Measurements from ENCODE around the gene NARS2. TPM values are rescaled to one million over a fixed set of nuclear protein-coding genes. Genes with fewer than 3 reads are reported as not detected.
"Not testable (repeated sequence)": the region's sequence is repeated elsewhere in the genome, so short reads cannot be mapped to it uniquely, and the experiment has no call there.

The NARS2 gene, protein sequence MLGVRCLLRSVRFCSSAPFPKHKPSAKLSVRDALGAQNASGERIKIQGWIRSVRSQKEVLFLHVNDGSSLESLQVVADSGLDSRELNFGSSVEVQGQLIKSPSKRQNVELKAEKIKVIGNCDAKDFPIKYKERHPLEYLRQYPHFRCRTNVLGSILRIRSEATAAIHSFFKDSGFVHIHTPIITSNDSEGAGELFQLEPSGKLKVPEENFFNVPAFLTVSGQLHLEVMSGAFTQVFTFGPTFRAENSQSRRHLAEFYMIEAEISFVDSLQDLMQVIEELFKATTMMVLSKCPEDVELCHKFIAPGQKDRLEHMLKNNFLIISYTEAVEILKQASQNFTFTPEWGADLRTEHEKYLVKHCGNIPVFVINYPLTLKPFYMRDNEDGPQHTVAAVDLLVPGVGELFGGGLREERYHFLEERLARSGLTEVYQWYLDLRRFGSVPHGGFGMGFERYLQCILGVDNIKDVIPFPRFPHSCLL
- 18.3 TPM for polyA plus RNA-seq (2013, experiment 1 of 2; ENCODE audit: insufficient read length)
- polyA plus RNA-seq (2013, experiment 2 of 2; ENCODE audit: insufficient read length) = 19.7 TPM

DNA sequence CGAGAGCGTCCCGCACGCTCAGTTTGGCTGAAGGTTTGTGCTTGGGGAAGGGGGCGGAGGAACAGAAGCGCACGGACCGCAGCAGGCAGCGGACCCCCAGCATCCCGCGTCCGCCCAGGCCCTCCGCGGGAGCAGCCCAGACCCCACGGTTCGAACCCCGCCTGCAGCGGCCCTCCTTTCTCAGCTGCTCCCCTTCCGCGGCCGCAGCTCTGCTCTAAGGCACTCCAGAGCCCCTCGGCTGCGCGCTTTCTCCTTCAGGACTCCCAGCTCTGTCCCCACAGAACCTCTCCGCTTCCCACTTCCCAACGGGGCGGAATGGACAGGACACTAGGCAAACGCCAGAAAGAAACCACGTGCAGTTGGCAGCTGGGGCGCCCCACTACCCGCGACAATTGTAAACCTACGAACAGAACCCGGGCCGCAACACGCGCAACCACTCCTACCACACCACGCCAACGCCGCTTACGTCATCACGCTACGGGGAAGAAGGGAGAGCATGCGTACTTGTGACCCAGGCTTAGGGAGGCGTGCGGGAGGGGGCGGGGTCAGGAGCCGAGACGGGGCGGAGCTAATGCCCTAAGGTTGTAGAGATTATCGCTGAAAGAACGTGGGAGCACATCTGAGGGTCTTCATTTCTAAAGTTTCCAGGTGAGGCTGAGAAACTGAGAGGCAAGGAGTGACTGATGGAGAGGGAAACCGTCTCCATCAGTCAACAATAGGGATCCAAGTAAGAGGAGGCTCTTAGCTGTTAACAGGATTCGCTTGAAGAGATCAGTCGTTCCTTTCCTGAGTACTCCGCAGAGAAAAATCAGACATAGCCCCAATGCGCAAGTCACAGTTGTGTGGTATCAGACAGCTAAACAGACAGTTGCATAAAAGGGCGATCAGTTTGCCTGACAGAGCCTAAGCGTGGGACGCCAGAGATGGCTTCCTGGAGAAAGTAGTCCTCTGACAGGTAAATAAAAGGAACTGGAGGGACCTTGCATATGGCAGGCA, at the start of gene NARS2:
Gene NARS2, minus strand, starts transcription at position 479 of the 996 bp plus-strand sequence. Its CDS starts 376 bp downstream, at position 103.
- DNase-seq = peak; percentile 98

- no peak for DNase-seq
Measured at GRCh38 chr11:78622666-78623065, 48.0 kb upstream of the NARS2 start.

DNA sequence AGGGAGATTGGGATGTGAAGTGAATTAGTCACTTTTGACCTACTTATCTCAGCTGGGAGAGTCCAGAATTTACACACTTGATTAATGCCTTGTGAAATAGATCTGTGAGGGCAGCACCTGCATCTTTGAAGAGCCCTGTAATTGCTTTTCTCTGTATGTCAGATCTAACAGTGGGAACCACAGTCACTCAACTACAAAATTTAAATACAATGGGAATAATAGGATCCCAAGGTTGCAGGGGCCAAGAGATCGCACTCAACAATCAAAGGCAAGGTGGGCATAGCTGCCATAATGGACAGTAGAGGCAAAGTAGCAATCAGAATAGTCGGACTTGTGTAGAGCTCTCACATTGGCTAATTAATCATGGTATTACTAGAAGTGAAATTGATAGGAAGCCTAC, 45.5 kb upstream of the NARS2 start:
- DNase-seq = no peak

DNA sequence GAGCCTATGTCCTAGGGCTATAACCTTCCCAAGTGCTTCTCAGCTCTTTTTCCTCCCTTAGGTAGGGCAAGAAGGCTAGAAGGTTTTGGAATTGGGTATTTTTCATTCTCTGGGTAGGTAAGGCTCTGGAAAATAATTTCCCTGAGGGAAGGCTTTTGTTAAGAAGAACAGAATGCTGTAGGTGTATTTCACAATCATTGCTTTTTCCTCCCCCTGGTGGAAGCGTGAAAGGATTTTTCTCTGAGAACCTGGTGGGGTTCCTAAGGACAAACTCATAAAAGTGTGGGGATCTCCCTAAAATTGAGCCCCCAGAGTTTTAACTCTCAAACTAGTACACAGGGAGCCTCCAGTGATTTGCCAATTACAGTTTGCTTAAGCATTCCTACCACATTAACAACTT, 41.1 kb upstream of the NARS2 start:
- no peak for DNase-seq

- no peak for DNase-seq
Measured at GRCh38 chr11:78613378-78613813, 38.7 kb upstream of the NARS2 start.

DNA sequence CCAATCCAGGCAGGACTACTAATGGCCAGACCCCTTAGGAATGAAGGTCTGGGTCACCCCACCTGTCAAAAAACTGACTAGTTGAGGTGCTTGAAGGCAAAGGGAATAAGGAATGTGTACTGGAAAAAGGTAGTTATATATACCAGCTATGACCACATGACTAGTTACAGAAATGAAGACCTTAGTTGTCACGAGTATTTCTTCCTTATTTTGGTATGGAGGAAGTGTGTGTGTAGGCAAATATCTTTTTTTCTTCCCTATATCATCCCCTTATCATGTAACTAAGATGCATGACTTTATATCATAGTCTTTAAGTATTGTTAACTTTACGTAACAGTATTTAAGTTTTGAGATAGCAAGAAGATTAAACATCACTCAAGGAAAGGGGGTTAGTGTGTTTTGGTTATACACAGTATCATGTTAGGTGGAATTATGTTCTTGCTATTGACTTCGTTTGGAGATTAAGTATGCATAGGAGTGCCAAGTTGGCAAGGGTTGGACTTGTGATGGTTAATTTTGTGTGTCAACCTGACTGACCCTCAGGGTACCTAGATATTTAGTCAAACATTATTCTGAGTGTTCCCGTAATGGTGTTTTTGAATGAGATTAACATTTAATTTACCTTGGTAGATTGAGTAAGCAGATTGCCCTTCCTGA, 38.2 kb upstream of the NARS2 start:
- DNase-seq = no peak

GRCh38 chr11:78609321-78609720, 34.7 kb upstream of the NARS2 start:
- DNase-seq = not testable (repeated sequence)

GRCh38 chr11:78607696-78608095, 33.0 kb upstream of the NARS2 start:
- no peak for DNase-seq

GRCh38 chr11:78606667-78607066, 32.0 kb upstream of the NARS2 start:
- DNase-seq = no peak

DNA sequence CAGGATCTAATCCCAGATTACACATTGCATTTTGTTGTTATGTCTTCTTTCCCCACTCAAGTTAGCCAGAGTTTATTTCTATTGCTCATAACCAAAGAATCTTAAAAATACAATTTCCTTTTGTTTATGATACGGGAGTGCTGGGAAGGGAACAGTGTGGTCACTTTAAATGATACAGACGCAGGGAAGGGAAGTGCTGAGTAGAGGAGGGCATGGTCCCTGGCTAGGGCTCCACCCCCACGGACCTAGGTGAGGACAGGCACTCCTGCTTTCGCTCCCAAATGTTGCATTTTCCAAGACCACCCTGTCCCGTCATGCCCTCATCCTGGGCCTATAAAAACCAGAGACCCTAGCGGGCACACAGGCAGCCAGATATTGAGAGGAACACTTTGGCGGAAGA, 30.6 kb upstream of the NARS2 start:
- DNase-seq = no peak

GRCh38 chr11:78603792-78604191, 29.1 kb upstream of the NARS2 start:
- no peak for DNase-seq

DNA sequence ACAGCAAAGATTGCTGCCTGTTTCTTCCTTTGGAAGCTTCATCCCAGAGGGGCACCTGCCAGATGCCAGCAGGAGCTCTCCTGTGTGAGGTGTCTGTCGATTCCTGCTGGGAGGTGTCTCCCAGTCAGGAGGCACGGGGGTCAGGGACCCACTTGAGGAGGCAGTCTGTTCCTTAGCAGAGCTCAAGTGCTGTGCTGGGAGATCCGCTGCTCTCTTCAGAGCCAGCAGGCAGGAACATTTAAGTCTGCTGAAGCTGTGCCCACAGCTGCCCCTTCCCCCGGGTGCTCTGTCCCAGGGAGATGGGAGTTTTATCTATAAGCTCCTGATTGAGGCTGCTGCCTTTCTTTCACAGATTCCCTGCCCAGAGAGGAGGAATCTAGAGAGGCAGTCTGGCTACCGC, 28.1 kb upstream of the NARS2 start:
- not testable (repeated sequence) for DNase-seq

- not testable (repeated sequence) for DNase-seq
Measured at GRCh38 chr11:78601066-78601465, 26.4 kb upstream of the NARS2 start.

DNA sequence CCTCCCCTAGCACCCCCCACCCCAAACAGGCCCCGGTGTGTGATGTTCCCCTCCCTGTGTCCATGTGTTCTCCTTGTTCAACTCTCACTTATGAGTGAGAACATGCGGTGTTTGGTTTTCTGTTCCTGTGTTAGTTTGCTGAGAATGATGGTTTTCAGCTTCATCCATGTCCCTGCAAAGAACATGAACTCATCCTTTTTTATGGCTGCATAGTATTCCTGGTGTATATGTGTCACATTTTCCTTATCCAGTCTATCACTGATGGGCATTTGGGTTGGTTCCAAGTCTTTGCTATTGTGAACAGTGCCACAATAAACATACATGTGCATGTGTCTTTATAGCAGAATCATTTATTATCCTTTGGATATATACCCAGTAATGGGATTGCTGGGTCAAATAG, 22.9 kb upstream of the NARS2 start:
- DNase-seq = not testable (repeated sequence)

DNA sequence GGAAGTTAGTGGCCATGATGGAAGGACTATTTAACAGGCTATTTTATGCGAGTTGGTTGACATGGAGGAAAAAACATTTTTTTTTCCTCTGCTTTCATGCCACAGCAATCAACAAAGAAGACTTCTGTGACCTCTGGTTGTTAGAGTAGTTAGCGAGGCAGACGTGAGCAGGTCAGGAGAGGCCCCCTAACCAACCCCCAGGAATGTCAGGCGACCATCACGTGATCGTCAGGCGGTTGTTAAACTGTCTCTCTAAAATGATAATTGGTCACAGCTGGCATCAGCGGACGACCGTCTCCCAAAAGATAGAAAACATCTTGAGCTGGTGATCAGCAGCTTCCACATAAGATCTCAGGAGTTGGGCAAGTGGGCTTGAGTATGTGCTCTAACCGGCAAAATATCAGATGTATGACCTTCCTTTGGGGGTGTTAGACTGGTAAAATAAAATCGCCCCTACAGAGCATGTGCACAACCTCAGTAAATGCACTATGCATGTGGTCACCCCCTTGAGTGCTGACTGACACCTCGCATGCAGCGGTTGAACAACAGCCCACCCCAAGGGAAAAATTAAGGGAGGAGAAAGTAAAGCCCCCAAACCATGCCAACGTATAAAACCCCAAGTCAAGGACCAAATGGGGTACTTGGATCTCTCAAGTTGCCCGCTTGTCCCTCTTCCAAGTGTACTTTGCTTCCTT, 20.9 kb upstream of the NARS2 start:
- DNase-seq = peak; percentile 61

- no peak for DNase-seq
Measured at GRCh38 chr11:78594814-78595213, 20.1 kb upstream of the NARS2 start.

DNA sequence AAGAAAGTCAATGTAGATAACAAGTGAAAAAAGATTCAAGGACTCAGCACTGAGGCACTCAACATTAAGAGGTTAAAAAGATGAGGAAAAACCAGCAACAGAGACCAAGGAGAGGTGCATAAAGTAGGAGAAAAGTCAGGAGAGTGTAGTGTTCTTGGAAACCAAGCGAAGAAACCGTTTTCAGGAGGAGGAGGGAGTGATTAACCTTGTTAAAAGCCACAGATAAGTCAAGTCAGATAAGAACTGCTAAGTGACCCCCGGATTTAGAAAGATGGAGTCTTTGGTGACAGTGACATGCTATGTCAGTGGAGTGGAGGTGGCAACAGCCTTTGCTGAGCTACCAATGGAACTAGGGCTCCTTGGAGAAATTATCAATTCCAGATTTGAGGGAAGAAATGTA, 13.9 kb upstream of the NARS2 start:
- DNase-seq = no peak

DNA sequence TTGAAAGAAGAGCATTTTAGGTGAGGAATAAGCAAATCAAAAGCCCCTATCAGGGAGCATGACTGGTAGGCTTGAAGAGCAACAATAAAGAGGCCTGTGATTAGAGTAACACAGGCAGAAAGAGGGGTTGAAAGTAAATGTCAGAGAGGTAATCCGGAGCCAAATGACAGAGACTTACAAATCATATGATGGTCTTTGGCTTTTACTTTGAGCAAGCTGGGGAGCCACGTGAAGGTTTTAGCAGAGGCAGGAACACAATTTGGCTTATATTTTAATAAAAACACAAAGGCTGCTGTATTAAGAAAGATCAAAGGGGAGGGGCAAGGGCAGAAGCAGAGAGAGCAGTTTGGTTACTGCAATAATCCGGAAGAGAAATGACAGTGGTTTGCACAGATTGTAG, 12.8 kb upstream of the NARS2 start:
- DNase-seq = no peak

DNA sequence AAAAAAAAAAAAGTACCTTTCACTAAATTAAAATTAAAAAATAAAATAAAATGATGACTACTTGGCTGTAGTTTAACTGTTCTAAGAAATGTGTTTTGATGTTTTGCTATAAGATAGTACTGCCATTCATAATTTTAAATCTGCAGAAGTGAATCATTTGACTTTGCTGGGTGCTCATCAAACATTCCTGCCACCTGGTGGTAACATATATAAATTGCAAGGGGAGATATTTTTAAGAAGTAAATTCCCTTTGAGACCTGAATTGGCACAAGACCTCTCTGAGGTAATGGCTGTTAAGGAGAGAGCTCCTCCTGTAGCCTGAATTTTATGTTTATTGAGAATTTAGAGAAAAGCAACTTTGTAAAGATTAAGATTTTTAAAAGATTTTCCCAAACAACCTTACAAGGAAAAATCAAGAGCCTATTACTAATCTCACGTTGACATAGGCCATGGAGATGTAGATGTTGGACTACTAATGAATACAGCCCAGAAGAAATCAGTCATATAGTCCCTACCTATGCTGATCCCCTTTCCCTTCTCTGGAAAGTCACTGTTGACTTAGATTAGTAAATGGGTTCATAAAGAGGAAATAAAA, 11.9 kb upstream of the NARS2 start:
- peak; percentile 9 for DNase-seq

DNA sequence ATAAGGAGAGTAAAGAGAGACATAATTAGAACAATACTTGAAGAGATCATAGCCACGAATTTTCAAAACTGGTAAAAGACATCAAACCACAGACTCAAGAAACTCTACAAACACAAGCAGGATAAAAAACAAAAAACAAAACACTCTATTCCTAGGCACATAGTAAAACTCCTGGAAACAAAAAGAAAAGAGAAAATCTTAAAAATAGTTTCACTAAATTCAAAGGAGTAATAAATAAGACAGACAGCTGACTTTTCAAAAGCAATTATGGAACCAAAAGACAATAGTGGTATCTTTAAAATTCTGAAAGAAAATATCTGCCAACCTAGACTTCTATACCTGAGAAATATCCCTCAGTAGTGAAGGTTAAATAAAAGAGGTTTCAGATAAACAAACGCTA, 9.2 kb upstream of the NARS2 start:
- DNase-seq = no peak

- DNase-seq = no peak
Measured at GRCh38 chr11:78577495-78577894, 2.8 kb upstream of the NARS2 start.
